DOHH2 (cell line): Measurements from ENCODE around the gene DGKB.

Experiments used
- H3F3A ChIP-seq: fragments of 200-600 bp; sonication (generic), shearing (Covaris generic); 2 replicates; pipeline ENCODE4 v1.6.0; 2016; ENCODE audit warnings: antibody characterized with exemption, mild to moderate bottlenecking; ENCODE audit not compliant: control insufficient read depth, insufficient read depth
- H3K27ac ChIP-seq: fragments of 200-600 bp; sonication (generic); 2 replicates; pipeline ENCODE4 v1.5.1; 2014; ENCODE audit warnings: low read depth, mild to moderate bottlenecking, low read length, moderate library complexity
- H3K27me3 ChIP-seq: fragments of 200-600 bp; sonication (generic); 2 replicates; pipeline ENCODE4 v1.6.1; 2014; ENCODE audit warnings: mild to moderate bottlenecking, low read length, mixed read lengths; ENCODE audit not compliant: control insufficient read depth
- H3K36me3 ChIP-seq: fragments of 200-600 bp; sonication (generic); 2 replicates; pipeline ENCODE4 v1.6.1; 2014; ENCODE audit warnings: mild to moderate bottlenecking, low read length, moderate library complexity, mixed read lengths; ENCODE audit not compliant: control insufficient read depth
- H3K4me1 ChIP-seq: fragments of 200-600 bp; sonication (generic); 2 replicates; pipeline ENCODE4 v1.6.1; 2014; ENCODE audit warnings: mild to moderate bottlenecking, low read length, mixed read lengths; ENCODE audit not compliant: control insufficient read depth
- H3K4me2 ChIP-seq: fragments of 200-600 bp; sonication (generic); 2 replicates; pipeline ENCODE4 v1.6.0; 2014; ENCODE audit warnings: mild to moderate bottlenecking, low read length, moderate library complexity
- H3K4me3 ChIP-seq: fragments of 200-600 bp; sonication (generic); 2 replicates; pipeline ENCODE4 v1.5.1; 2014; ENCODE audit warnings: mild to moderate bottlenecking, low read length, mixed read lengths
- H3K79me2 ChIP-seq: fragments of 200-600 bp; sonication (generic); 2 replicates; pipeline ENCODE4 v1.6.1; 2014; ENCODE audit warnings: mild to moderate bottlenecking, low read length, mixed read lengths; ENCODE audit not compliant: control insufficient read depth
- H3K9me2 ChIP-seq: fragments of 200-600 bp; sonication (generic); replicated peaks from 2 replicates; pipeline ENCODE4 v1.6.1; 2014; ENCODE audit warnings: mild to moderate bottlenecking, low read length, mixed read lengths; ENCODE audit not compliant: control insufficient read depth
- H3K9me3 ChIP-seq: fragments of 200-600 bp; sonication (generic); 2 replicates; pipeline ENCODE4 v1.6.1; 2014; ENCODE audit warnings: antibody characterized with exemption, low read length, mixed read lengths; ENCODE audit not compliant: control insufficient read depth, insufficient read depth
- H4K20me1 ChIP-seq: fragments of 200-600 bp; sonication (generic); 2 replicates; pipeline ENCODE4 v1.6.0; 2014; ENCODE audit warnings: low read depth, mild to moderate bottlenecking, antibody characterized with exemption, low read length, moderate library complexity; ENCODE audit not compliant: control insufficient read depth, insufficient read depth
- EZH2phosphoT487 ChIP-seq: fragments of 200-600 bp; sonication (generic); IDR thresholded peaks from 2 replicates; pipeline ENCODE4 v1.6.1; 2017; ENCODE audit warnings: borderline replicate concordance, mild to moderate bottlenecking, antibody characterized with exemption, low read length, moderate library complexity, mixed read lengths
- TF ChIP-seq, protein P1 (sequence below): fragments of 200-600 bp; sonication (generic); IDR thresholded peaks from one replicate; pipeline ENCODE4 v1.5.1; 2014; ENCODE audit warnings: antibody characterized with exemption, mild to moderate bottlenecking, low read depth, low read length; ENCODE audit not compliant: poor library complexity, severe bottlenecking

The DGKB gene

GRCh38 chr7:14937581-14937980 lies 35.0 kb upstream of the DGKB start:
- Histone ChIP-seq H3K4me3 (no peak overlapping the region), H3K9me2 (no peaks in the 10 kb centered on the region), H3K9me3 (no peaks in the 10 kb centered on the region), H3K4me2 (no peak overlapping the region), H3F3A (no peaks in the 10 kb centered on the region), H3K27me3 (no peaks in the 10 kb centered on the region), H3K36me3 (no peaks in the 10 kb centered on the region), H3K4me1 (no peaks in the 10 kb centered on the region), H3K79me2 (no peaks in the 10 kb centered on the region), H4K20me1 (no peaks in the 10 kb centered on the region), H3K27ac (no peak overlapping the region)
- no peak for TF ChIP-seq EZH2phosphoT487
- TF ChIP-seq, protein P1, sequence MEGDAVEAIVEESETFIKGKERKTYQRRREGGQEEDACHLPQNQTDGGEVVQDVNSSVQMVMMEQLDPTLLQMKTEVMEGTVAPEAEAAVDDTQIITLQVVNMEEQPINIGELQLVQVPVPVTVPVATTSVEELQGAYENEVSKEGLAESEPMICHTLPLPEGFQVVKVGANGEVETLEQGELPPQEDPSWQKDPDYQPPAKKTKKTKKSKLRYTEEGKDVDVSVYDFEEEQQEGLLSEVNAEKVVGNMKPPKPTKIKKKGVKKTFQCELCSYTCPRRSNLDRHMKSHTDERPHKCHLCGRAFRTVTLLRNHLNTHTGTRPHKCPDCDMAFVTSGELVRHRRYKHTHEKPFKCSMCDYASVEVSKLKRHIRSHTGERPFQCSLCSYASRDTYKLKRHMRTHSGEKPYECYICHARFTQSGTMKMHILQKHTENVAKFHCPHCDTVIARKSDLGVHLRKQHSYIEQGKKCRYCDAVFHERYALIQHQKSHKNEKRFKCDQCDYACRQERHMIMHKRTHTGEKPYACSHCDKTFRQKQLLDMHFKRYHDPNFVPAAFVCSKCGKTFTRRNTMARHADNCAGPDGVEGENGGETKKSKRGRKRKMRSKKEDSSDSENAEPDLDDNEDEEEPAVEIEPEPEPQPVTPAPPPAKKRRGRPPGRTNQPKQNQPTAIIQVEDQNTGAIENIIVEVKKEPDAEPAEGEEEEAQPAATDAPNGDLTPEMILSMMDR, result no peak

DNA sequence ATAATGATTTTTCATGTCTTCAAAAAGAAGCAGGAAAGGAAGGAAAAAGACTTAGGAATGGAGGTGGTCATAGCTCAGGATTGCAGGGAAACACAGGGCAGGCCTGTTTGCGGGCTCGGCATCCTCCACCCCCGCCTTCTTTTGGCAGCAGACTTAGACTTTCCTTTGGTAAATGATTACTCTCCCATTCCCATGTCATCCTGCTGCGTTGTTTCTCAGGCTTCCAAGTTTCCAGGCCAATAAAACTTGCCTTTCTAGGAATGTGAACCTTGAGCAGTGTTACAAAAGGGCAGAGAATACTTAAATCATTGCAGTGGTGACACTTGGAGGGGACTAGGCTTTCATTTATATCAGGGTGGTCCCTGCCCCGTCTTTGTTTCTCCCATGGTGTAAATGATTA lies 34.0 kb upstream of the DGKB start:
- H3K4me3 ChIP-seq, result no peak overlapping the region
- TF ChIP-seq, protein P1, result no peak
- no peak for TF ChIP-seq EZH2phosphoT487
- H3K4me1 ChIP-seq, result no peaks in the 10 kb centered on the region
- peaks cover 4% of the 10 kb centered on the region; the same call in 1 of the 2 replicates for H3K9me3 ChIP-seq
- H3K27me3 ChIP-seq, result no peaks in the 10 kb centered on the region
- H3K27ac ChIP-seq, result no peak overlapping the region
- H3K4me2 ChIP-seq, result no peak overlapping the region
- no peaks in the 10 kb centered on the region for H3K9me2 ChIP-seq
- H3K36me3 ChIP-seq, result no peaks in the 10 kb centered on the region
- no peaks in the 10 kb centered on the region for H3F3A ChIP-seq
- H4K20me1 ChIP-seq, result no peaks in the 10 kb centered on the region
- no peaks in the 10 kb centered on the region for H3K79me2 ChIP-seq

GRCh38 chr7:14934839-14935238 lies 32.3 kb upstream of the DGKB start:
- no peak overlapping the region for H3K27ac ChIP-seq
- H3F3A ChIP-seq, result no peaks in the 10 kb centered on the region
- no peak overlapping the region for H3K4me3 ChIP-seq
- no peaks in the 10 kb centered on the region for H3K4me1 ChIP-seq
- no peak for TF ChIP-seq EZH2phosphoT487
- TF ChIP-seq, protein P1, result no peak
- no peaks in the 10 kb centered on the region for H4K20me1 ChIP-seq
- H3K9me2 ChIP-seq, result no peaks in the 10 kb centered on the region
- H3K36me3 ChIP-seq, result no peaks in the 10 kb centered on the region
- H3K27me3 ChIP-seq, result no peaks in the 10 kb centered on the region
- no peaks in the 10 kb centered on the region for H3K79me2 ChIP-seq
- no peak overlapping the region for H3K4me2 ChIP-seq
- peaks cover 4% of the 10 kb centered on the region; the same call in 1 of the 2 replicates for H3K9me3 ChIP-seq
